NOMO-1 treated with DMSO at 0.1 percent for 48 hours (cell line): ENCODE results near the gene RPL37.
"Not testable (repeated sequence)": the region's sequence is repeated elsewhere in the genome, so short reads cannot be mapped to it uniquely, and the experiment has no call there.

Experiments used
- DNase-seq: peaks from one replicate; lab custom pipeline; 2025; ENCODE audit not compliant: unreplicated experiment; lab: John Stamatoyannopoulos, UW

The RPL37 gene

GRCh38 chr5:40798012-40798800 lies 36.8 kb downstream of the RPL37 start, which contains the start of gene PRKAA1:
TSS of gene PRKAA1 (minus strand) at chr5:40798374. CDS start at chr5:40798189, 185 bp downstream.
- peak; percentile 95 for DNase-seq

- peak; percentile 68 for DNase-seq
Measured at GRCh38 chr5:40797273-40798011, 37.6 kb downstream of the RPL37 start.

GRCh38 chr5:40796487-40796889 lies 38.5 kb downstream of the RPL37 start:
- peak; percentile 77 for DNase-seq

GRCh38 chr5:40794877-40795276 lies 40.1 kb downstream of the RPL37 start:
- not testable (repeated sequence) for DNase-seq

- DNase-seq = not testable (repeated sequence)
Measured at GRCh38 chr5:40794340-40794739, 40.7 kb downstream of the RPL37 start.

GRCh38 chr5:40792691-40793090 lies 42.3 kb downstream of the RPL37 start:
- DNase-seq = not testable (repeated sequence)

- no peak for DNase-seq
Measured at GRCh38 chr5:40791715-40792139, 43.3 kb downstream of the RPL37 start.

- DNase-seq = no peak
Measured at GRCh38 chr5:40790947-40791593, 44.0 kb downstream of the RPL37 start.

- not testable (repeated sequence) for DNase-seq
Measured at GRCh38 chr5:40788941-40789340, 46.1 kb downstream of the RPL37 start.

- no peak for DNase-seq
Measured at GRCh38 chr5:40787986-40788385, 47.0 kb downstream of the RPL37 start.

- not testable (repeated sequence) for DNase-seq
Measured at GRCh38 chr5:40786664-40787063, 48.4 kb downstream of the RPL37 start.

- DNase-seq = no peak
Measured at GRCh38 chr5:40784916-40785315, 50.1 kb downstream of the RPL37 start.

GRCh38 chr5:40784027-40784653 lies 50.9 kb downstream of the RPL37 start:
- DNase-seq = no peak

GRCh38 chr5:40781843-40782409 lies 53.1 kb downstream of the RPL37 start:
- peak; percentile 25 for DNase-seq

- no peak for DNase-seq
Measured at GRCh38 chr5:40780858-40781257, 54.2 kb downstream of the RPL37 start.

GRCh38 chr5:40780199-40780598 lies 54.8 kb downstream of the RPL37 start:
- DNase-seq = no peak

GRCh38 chr5:40779561-40779960 lies 55.5 kb downstream of the RPL37 start:
- DNase-seq = no peak

GRCh38 chr5:40778133-40778532 lies 56.9 kb downstream of the RPL37 start:
- no peak for DNase-seq

GRCh38 chr5:40776658-40776977 lies 58.4 kb downstream of the RPL37 start:
- no peak for DNase-seq

GRCh38 chr5:40775846-40776657 lies 59.0 kb downstream of the RPL37 start:
- DNase-seq = peak; percentile 26
